ENCODE results near the gene DLL4. TPM values are rescaled to one million over a fixed set of nuclear protein-coding genes. Genes with fewer than 3 reads are reported as not detected.

The DLL4 gene
- total and polyA plus RNA-seq, 2 donors (not counting 1 experiment from before 2014, with no cell fraction given) = 0.07 to 0.30 TPM

GRCh38 chr15:40934457-40934856 is 5.3 kb downstream of the DLL4 start:
- H3K27me3 Mint-ChIP-seq = peaks cover 36% of the 10 kb centered on the region
- H3K9ac ChIP-seq (ENCODE audit: low read length) = no peak overlapping the region
- POLR2A ChIA-PET = interaction anchor here (1.5 kb wide), 1 partner anchor 18 kb away, joined by 3 read pairs; the partner anchor contains the start of gene CHAC1

More at GRCh38 chr15:40934457-40934856, 5.3 kb downstream of the DLL4 start:
- DNase-seq = no peak
- peaks cover 8% of the 10 kb centered on the region for H4K20me1 ChIP-seq (ENCODE audit: control insufficient read depth, insufficient read depth, low read length, poor library complexity, severe bottlenecking)
- TF ChIP-seq CTCF (IDR thresholded peaks at IDR 0.05) (no peak), EZH2 (IDR thresholded peaks at IDR 0.05; ENCODE audit: borderline replicate concordance, insufficient read depth, low read depth, low read length, poor library complexity, severe bottlenecking) (no peak)
- no peak overlapping the region for H3K4me3 Mint-ChIP-seq
- H3K36me3 ChIP-seq (replicated peaks in 1 of 2; ENCODE audit: control extremely low read depth in 1 of 2, control insufficient read depth in 1 of 2, extremely low read depth in 1 of 2, insufficient read depth in 2 of 2, low read length in 1 of 2) = no peaks in the 10 kb centered on the region
- H3K4me1 Mint-ChIP-seq = peaks cover 19% of the 10 kb centered on the region
- H3K4me1 ChIP-seq (ENCODE audit: control insufficient read depth in 2 of 2, insufficient read depth in 2 of 2, low read length in 2 of 2) = peaks cover 15 to 26% of the 10 kb centered on the region in 2 donors
- H3K27ac Mint-ChIP-seq = no peak overlapping the region
- H3K4me2 ChIP-seq (replicated peaks; ENCODE audit: low read depth, low read length, poor library complexity, severe bottlenecking) = no peak overlapping the region
- ATAC-seq (ENCODE audit: low read depth) = no peak
- no peak overlapping the region for H2AFZ ChIP-seq (ENCODE audit: insufficient read depth, low read depth, low read length, poor library complexity, severe bottlenecking)
- WGBS (ENCODE audit: insufficient coverage) = 87% methylated on average over 6 of the region's 6 CpGs
- H3K79me2 ChIP-seq (ENCODE audit: control insufficient read depth, insufficient read depth, low read length) = no peaks in the 10 kb centered on the region
- peaks cover 0 to 38% (median 22%) of the 10 kb centered on the region in 4 experiments for H3K27me3 ChIP-seq (replicated peaks in 1 of 4; ENCODE audit: control extremely low read depth in 1 of 4, control insufficient read depth in 3 of 4, insufficient read depth in 4 of 4, low read length in 3 of 4)
- H3K9me3 Mint-ChIP-seq (ENCODE audit: insufficient read depth) = no peaks in the 10 kb centered on the region
- intact Hi-C loops (cut with micrococcal nuclease) = no loop called here
- no peak overlapping the region for H3K4me3 ChIP-seq (ENCODE audit: control extremely low read depth in 1 of 5, extremely low read depth in 1 of 5, insufficient read depth in 1 of 5, low read depth in 2 of 5, low read length in 4 of 5)
- peaks cover 0 to 7% (median 0%) of the 10 kb centered on the region in 3 donors for H3K9me3 ChIP-seq (ENCODE audit: control extremely low read depth in 1 of 3, control insufficient read depth in 2 of 3, insufficient read depth in 1 of 3, low read length in 2 of 3)
- no peak overlapping the region for H3K27ac ChIP-seq (ENCODE audit: low read length in 2 of 2)
- CTCF ChIA-PET = no interaction called here
